ES-I3 (cell line): Measurements from ENCODE around the gene TRAPPC12.
"Not testable (repeated sequence)": the region's sequence is repeated elsewhere in the genome, so short reads cannot be mapped to it uniquely, and the experiment has no call there.

ENCODE experiments used
- H3K36me3 ChIP-seq: 2 replicates; pipeline ENCODE4 v1.6.1; 2013; ENCODE audit warnings: mild to moderate bottlenecking, low read length, control low read depth, moderate library complexity; ENCODE audit not compliant: insufficient read depth
- H3K4me1 ChIP-seq: 2 replicates; pipeline ENCODE4 v1.6.1; 2013; ENCODE audit warnings: mild to moderate bottlenecking, control low read depth, low read length; ENCODE audit not compliant: insufficient read depth
- H3K9ac ChIP-seq: 2 replicates; pipeline ENCODE4 v1.6.1; 2013; ENCODE audit warnings: low read depth, mild to moderate bottlenecking, low read length, moderate library complexity
- H3K9me3 ChIP-seq: 2 replicates; pipeline ENCODE4 v1.6.1; 2013; ENCODE audit warnings: mild to moderate bottlenecking, low read length, moderate library complexity; ENCODE audit not compliant: control insufficient read depth, insufficient read depth

TRAPPC12 gene

GRCh38 chr2:3442185-3442584, 62.7 kb downstream of the TRAPPC12 start:
- Histone ChIP-seq H3K4me1 (no peaks in the 10 kb centered on the region; the same call in 1 of the 2 replicates), H3K9me3 (no peaks in the 10 kb centered on the region), H3K36me3 (peaks cover 7% of the 10 kb centered on the region), H3K9ac (no peak overlapping the region)

DNA sequence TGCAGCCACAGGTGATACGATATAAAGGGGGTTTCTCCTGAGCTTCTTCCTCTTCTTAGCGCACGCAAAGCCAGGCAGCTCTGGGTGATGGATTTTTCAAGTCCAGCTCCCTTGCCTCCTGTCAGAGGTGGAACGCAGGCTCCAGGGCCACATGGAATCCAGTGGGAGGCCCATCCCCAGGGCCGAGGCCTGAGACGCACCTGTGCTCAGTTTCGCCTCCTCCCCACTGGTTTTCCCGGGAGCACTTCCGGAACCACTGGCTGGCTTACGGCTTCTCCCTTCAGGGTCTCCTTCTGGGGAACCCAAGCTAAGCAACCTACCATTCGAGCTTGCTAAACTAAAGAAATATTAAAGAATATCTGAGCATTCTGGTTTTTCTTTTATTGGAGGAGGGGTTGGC, 63.6 kb downstream of the TRAPPC12 start:
- Histone ChIP-seq H3K4me1 (no peaks in the 10 kb centered on the region; the same call in 1 of the 2 replicates), H3K9ac (no peak overlapping the region), H3K36me3 (peaks cover 7% of the 10 kb centered on the region), H3K9me3 (no peaks in the 10 kb centered on the region)

- Histone ChIP-seq H3K36me3 (peaks cover 7% of the 10 kb centered on the region), H3K4me1 (no peaks in the 10 kb centered on the region; the same call in 1 of the 2 replicates)
Measured at GRCh38 chr2:3443506-3444084, 64.1 kb downstream of the TRAPPC12 start.

DNA sequence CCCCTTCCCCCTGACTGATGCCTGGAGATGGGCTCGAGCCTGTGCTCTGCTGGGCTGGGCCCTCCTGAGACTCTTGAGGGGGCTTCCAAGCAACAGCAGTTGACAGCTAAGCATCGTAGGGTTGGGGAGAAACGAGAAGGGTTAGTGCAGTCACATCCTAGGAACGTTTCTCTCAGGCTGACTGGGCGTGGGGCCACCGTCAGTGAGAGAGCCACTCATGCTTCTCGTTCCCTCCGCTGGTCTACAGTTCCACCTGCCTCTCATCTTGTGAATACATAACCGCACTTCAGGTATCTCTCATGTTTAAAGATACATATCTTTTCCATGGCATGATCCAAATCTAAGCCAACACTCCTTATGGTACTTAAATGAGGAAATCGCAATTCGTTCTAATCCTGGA, 66.4 kb downstream of the TRAPPC12 start:
- Histone ChIP-seq H3K9me3 (no peaks in the 10 kb centered on the region), H3K36me3 (peaks cover 7% of the 10 kb centered on the region), H3K4me1 (no peaks in the 10 kb centered on the region; the same call in 1 of the 2 replicates), H3K9ac (no peak overlapping the region)

More at GRCh38 chr2:3443506-3444084, 64.1 kb downstream of the TRAPPC12 start:
- Histone ChIP-seq H3K9ac (no peak overlapping the region), H3K9me3 (no peaks in the 10 kb centered on the region)

DNA sequence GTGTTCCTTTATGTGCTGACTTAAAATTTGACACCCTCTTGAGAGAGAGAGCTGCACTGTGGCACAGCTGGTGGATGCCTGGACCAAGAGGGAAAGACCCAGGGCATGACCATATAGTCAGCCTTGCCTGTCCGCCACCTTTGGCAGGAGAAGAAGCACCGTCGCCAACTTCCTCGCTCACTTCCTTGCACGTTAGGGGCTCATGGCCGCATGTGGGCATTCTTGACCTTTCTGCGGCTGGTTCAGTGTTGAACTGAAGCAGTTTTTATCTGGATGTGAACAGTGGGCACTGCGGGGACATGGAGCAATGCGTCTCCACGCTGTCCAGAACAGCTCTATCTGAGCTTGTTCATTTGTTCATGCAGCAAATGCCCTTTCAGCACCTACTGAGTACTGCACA, 66.9 kb downstream of the TRAPPC12 start:
- H3K4me1 ChIP-seq = no peaks in the 10 kb centered on the region; the same call in 1 of the 2 replicates
- no peak overlapping the region for H3K9ac ChIP-seq
- no peaks in the 10 kb centered on the region for H3K9me3 ChIP-seq
- peaks cover 7% of the 10 kb centered on the region for H3K36me3 ChIP-seq

DNA sequence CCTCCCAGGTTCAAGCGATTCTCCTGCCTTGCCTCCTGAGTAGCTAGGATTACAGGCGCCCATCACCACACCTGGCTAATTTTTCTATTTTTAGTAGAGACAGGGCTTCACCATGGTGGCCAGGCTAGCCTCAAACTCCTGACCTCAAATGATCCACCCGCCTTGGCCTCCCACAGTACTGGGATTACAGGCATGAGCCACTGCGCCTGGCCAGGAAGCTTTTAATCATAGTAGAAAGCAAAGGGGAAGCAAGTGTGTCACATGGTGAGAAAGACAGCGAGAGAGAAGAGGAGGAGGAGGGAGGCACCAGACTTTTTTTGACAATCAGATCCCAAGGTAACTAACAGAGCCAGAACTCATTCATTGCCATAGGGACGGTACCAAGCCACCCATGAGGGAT, 67.7 kb downstream of the TRAPPC12 start:
- H3K36me3 ChIP-seq, H3K4me1 ChIP-seq, H3K9me3 ChIP-seq, H3K9ac ChIP-seq: not testable (repeated sequence)

DNA sequence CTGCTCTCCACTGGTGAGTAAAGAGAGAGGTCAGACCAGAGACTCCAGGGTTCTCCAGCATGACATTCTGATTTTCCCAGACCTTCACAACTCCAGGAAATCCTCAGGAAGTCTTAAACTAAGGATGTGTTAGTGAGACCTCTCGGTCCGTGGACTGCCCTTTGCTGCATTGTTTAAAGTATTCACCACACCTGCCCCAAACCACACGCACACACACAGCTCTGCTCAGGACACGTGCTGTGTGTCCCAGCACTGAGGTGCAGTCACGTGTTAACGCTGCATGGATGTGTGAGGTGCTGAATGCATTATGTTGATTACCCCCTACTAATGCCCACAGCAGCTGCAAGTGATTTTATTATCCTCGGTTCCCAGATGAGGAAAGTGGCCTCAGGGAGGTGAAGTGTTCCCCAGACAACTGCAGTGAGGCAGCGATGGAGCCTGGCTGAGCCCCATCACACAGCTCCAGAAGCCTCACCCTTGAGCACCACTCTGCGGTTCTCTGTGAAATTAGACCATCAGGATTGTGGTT, 68.4 kb downstream of the TRAPPC12 start:
- no peaks in the 10 kb centered on the region; the same call in 1 of the 2 replicates for H3K4me1 ChIP-seq
- H3K9me3 ChIP-seq = no peaks in the 10 kb centered on the region
- H3K9ac ChIP-seq = no peak overlapping the region
- H3K36me3 ChIP-seq = peaks cover 7% of the 10 kb centered on the region

GRCh38 chr2:3448441-3448911, 69.0 kb downstream of the TRAPPC12 start:
- H3K9ac ChIP-seq, H3K36me3 ChIP-seq, H3K4me1 ChIP-seq, H3K9me3 ChIP-seq: not testable (repeated sequence)

DNA sequence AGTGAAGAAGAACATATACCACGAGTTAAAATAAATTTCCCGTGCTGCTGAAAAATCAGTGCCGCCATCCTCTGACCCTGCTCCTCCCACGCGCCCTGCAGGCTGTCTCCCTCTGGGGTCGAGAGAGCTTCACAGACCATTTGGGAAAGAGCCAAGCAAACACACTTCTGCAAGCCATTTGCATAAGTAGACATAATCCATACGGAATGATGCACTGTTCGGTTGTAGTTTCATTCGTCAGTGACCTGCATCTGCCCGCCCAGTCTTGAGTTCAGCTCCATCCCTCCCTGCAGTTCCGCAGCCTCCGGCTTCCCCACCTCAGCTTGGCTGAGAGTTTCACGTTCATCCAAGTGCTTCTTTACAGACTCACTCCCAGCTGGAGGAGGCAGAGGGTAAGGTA, 69.6 kb downstream of the TRAPPC12 start:
- H3K4me1 ChIP-seq = no peaks in the 10 kb centered on the region
- H3K9ac ChIP-seq = no peak overlapping the region
- H3K36me3 ChIP-seq = peaks cover 7% of the 10 kb centered on the region
- no peaks in the 10 kb centered on the region for H3K9me3 ChIP-seq

GRCh38 chr2:3449936-3450335, 70.4 kb downstream of the TRAPPC12 start:
- no peaks in the 10 kb centered on the region for H3K4me1 ChIP-seq
- no peaks in the 10 kb centered on the region for H3K9me3 ChIP-seq
- H3K36me3 ChIP-seq = peaks cover 4% of the 10 kb centered on the region
- no peak overlapping the region for H3K9ac ChIP-seq

DNA sequence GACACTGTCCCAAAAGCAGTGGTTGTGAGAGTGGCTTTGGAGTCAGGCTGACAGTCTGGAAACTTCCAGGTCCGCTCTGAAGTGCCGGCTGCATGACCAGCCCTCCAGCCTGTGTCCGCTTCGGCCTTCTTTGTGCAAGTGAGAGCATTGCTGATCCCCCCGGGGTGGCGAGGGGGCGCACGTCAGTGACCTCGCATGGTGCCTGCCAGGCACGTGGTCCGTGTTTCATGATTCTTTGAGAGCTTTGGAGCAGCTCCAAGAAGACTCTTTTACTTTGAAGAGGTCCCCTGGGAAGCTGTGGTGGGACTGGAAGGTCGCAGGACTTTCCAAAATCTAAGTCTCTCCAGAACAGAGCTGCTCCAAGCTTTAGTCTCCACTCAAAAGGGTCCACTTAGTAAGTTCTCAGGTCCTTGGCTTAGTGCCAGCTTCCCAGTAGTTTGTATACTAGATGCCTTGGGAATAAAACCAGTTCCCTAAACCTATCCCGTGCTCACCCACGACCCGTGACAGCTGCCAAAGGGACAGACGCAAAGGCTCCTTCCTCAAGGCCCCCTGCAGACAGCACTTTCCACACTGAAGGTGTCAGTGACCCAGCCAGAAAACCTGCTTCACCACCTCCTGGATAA, 71.0 kb downstream of the TRAPPC12 start:
- no peaks in the 10 kb centered on the region for H3K4me1 ChIP-seq
- H3K9me3 ChIP-seq = no peaks in the 10 kb centered on the region
- H3K9ac ChIP-seq = no peak overlapping the region
- H3K36me3 ChIP-seq = peaks cover 4% of the 10 kb centered on the region

DNA sequence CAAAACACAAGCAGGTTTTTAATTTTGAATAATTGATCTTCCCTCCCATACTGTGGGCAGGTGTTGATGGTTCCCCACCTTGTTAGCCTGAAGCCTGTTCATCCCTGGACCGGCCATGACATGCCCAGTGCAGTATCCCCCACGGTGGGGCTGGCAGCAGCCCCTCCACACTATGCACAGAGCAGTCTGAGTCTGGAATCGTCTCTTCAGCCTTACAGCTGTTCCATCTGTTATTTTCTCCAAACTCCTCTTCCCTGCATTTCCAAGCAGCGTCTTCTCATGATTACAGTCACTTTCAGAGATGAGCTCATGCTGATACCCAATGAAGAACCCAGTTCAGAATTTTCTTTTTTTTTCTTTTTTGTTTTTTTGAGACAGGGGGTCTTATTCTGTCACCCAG, 71.7 kb downstream of the TRAPPC12 start:
- no peak overlapping the region for H3K9ac ChIP-seq
- no peaks in the 10 kb centered on the region for H3K4me1 ChIP-seq
- H3K36me3 ChIP-seq = peaks cover 4% of the 10 kb centered on the region
- no peaks in the 10 kb centered on the region for H3K9me3 ChIP-seq

- H3K9ac ChIP-seq = no peak overlapping the region
- H3K9me3 ChIP-seq = no peaks in the 10 kb centered on the region
- peaks cover 4% of the 10 kb centered on the region for H3K36me3 ChIP-seq
Measured at GRCh38 chr2:3451926-3452671, 72.6 kb downstream of the TRAPPC12 start.

GRCh38 chr2:3453190-3453999, 73.9 kb downstream of the TRAPPC12 start:
- H3K9ac ChIP-seq = no peak overlapping the region
- no peaks in the 10 kb centered on the region for H3K4me1 ChIP-seq
- H3K36me3 ChIP-seq = peaks cover 5% of the 10 kb centered on the region
- H3K9me3 ChIP-seq = no peaks in the 10 kb centered on the region

More at GRCh38 chr2:3451926-3452671, 72.6 kb downstream of the TRAPPC12 start:
- no peaks in the 10 kb centered on the region for H3K4me1 ChIP-seq
